H1 (cell line): ENCODE measurements around the gene HS6ST3. TPM values are rescaled to one million over a fixed set of nuclear protein-coding genes. Genes with fewer than 3 reads are reported as not detected.

Source experiments
- CTCF ChIA-PET: fragments of 300-600 bp; sonication (Branson Sonifier 250); formaldehyde crosslinking; loops from one replicate; lab custom pipeline; 2021; ENCODE audit not compliant: partially characterized antibody; lab: Charles Lee
- POLR2A ChIA-PET: fragments of 300-600 bp; sonication (Branson Sonifier 250); formaldehyde crosslinking; loops from one replicate; lab custom pipeline; 2021; ENCODE audit warnings: inconsistent platforms; ENCODE audit not compliant: partially characterized antibody; lab: Charles Lee
- DNase-seq, 2 experiments: peaks; one replicate each; pipeline versions ENCODE4 v3.0.0 to v3.0.0-alpha.2; 2010 to 2022; ENCODE audit warnings: low spot score in 2 of 2, low read depth in 1 of 2, mixed read lengths in 1 of 2
- FAIRE-seq: peaks from 2 replicates; lab custom pipeline; 2011; peaks lifted over from hg19 to GRCh38; lab: Jason Lieb, UNC
- H2AFZ ChIP-seq: 2 replicates; pipeline ENCODE4 v1.8.1; 2012; ENCODE audit warnings: low read length, inconsistent platforms
- H2AK5ac ChIP-seq: 2 replicates; pipeline ENCODE4 v1.6.1; 2013; ENCODE audit warnings: low read depth, low read length
- H2BK120ac ChIP-seq: replicated peaks from 2 replicates; pipeline ENCODE3; 2013; ENCODE audit warnings: low read depth, low read length, inconsistent platforms
- H2BK12ac ChIP-seq: 2 replicates; pipeline ENCODE4 v1.6.1; 2013; ENCODE audit warnings: low read depth, low read length
- H2BK15ac ChIP-seq: 2 replicates; pipeline ENCODE4 v1.6.1; 2013; ENCODE audit warnings: low read length
- H2BK20ac ChIP-seq: 2 replicates; pipeline ENCODE4 v1.6.1; 2013; ENCODE audit warnings: low read length
- H2BK5ac ChIP-seq: 2 replicates; pipeline ENCODE4 v1.6.1; 2013; ENCODE audit warnings: low read depth, low read length
- H3K14ac ChIP-seq: 2 replicates; pipeline ENCODE4 v1.6.1; 2013; ENCODE audit warnings: inconsistent platforms; ENCODE audit not compliant: insufficient read length
- H3K18ac ChIP-seq: 2 replicates; pipeline ENCODE4 v1.6.1; 2013; ENCODE audit warnings: low read length; ENCODE audit errors: extremely low read depth
- H3K23ac ChIP-seq: 2 replicates; pipeline ENCODE4 v1.6.1; 2013; ENCODE audit warnings: inconsistent platforms; ENCODE audit not compliant: insufficient read length
- H3K23me2 ChIP-seq: 2 replicates; pipeline ENCODE4 v1.6.1; 2013; ENCODE audit warnings: low read depth, low read length
- H3K27ac ChIP-seq: 2 replicates; pipeline ENCODE4 v1.6.1; 2011; ENCODE audit warnings: low read depth, low read length, inconsistent platforms
- H3K27me3 ChIP-seq, 4 experiments: replicated peaks in 1 of 4; 1 replicate in 1 of 4; 2 replicates in 3 of 4; pipeline versions ENCODE4 v1.6.1 to v1.8.1; 2011 to 2013; ENCODE audit warnings: low read length in 3 of 4, mild to moderate bottlenecking in 3 of 4, inconsistent platforms in 2 of 4, mixed read lengths in 2 of 4, moderate library complexity in 1 of 4; ENCODE audit not compliant: control insufficient read depth in 3 of 4, insufficient read depth in 3 of 4; ENCODE audit errors: extremely low read depth in 1 of 4
- H3K36me3 ChIP-seq, 4 experiments: 2 replicates each; pipeline versions ENCODE4 v1.6.1 to v1.8.1; 2011 to 2013; ENCODE audit warnings: mild to moderate bottlenecking in 4 of 4, low read length in 3 of 4, moderate library complexity in 2 of 4, control low read depth in 1 of 4, inconsistent platforms in 1 of 4; ENCODE audit not compliant: insufficient read depth in 4 of 4, control insufficient read depth in 2 of 4
- H3K4ac ChIP-seq: replicated peaks from 2 replicates; pipeline ENCODE3; 2013; ENCODE audit warnings: low read length, low read depth, mixed read lengths, inconsistent platforms; ENCODE audit not compliant: insufficient read length
- H3K4me1 ChIP-seq, 4 experiments: replicated peaks in 1 of 4; 1 replicate in 1 of 4; 2 replicates in 3 of 4; pipeline versions ENCODE4 v1.6.1 to v1.8.1; 2011 to 2013; ENCODE audit warnings: low read length in 3 of 4, inconsistent platforms in 2 of 4, mixed read lengths in 1 of 4; ENCODE audit not compliant: insufficient read depth in 4 of 4, control insufficient read depth in 3 of 4
- H3K4me2 ChIP-seq, 2 experiments: 2 replicates each; pipeline versions ENCODE4 v1.6.1 to v1.8.1; 2011 to 2013; ENCODE audit warnings: low read depth in 2 of 2, low read length in 2 of 2, control low read depth in 1 of 2, inconsistent platforms in 1 of 2, mild to moderate bottlenecking in 1 of 2; ENCODE audit not compliant: insufficient read depth in 1 of 2
- H3K4me3 ChIP-seq, 4 experiments: fragments of 200-600, 300-600 bp in 1 of 4; sonication (generic), shearing (Covaris generic), sonication (Bioruptor Twin) in 1 of 4; 2 replicates each; pipeline versions ENCODE4 v1.5.1 to v1.8.1; 2011 to 2016; ENCODE audit warnings: low read length in 4 of 4, low read depth in 3 of 4, control low read depth in 2 of 4, inconsistent platforms in 2 of 4, mild to moderate bottlenecking in 2 of 4, mixed read lengths in 1 of 4, moderate library complexity in 1 of 4; ENCODE audit not compliant: insufficient read depth in 2 of 4; ENCODE audit errors: extremely low read depth in 1 of 4
- H3K56ac ChIP-seq: replicated peaks from 2 replicates; pipeline ENCODE3; 2013; ENCODE audit warnings: low read depth, mild to moderate bottlenecking, mixed read lengths, low read length, inconsistent platforms; ENCODE audit not compliant: insufficient read length
- H3K79me1 ChIP-seq: 2 replicates; pipeline ENCODE4 v1.6.1; 2013; ENCODE audit warnings: low read depth, low read length, control low read depth
- H3K79me2 ChIP-seq, 2 experiments: 2 replicates each; pipeline versions ENCODE4 v1.6.1 to v1.8.1; 2012 to 2013; ENCODE audit warnings: low read length in 2 of 2, mild to moderate bottlenecking in 2 of 2, inconsistent platforms in 1 of 2; ENCODE audit not compliant: insufficient read depth in 2 of 2, control insufficient read depth in 1 of 2
- H3K9ac ChIP-seq, 4 experiments: replicated peaks in 1 of 4; 1 replicate in 1 of 4; 2 replicates in 3 of 4; pipeline versions ENCODE4 v1.6.1 to v1.8.1; 2011 to 2013; ENCODE audit warnings: low read depth in 3 of 4, low read length in 3 of 4, control low read depth in 2 of 4, mild to moderate bottlenecking in 2 of 4, moderate library complexity in 2 of 4, inconsistent platforms in 1 of 4; ENCODE audit errors: extremely low read depth in 1 of 4
- H3K9me3 ChIP-seq, 2 experiments: 2 replicates each; pipeline versions ENCODE4 v1.6.1 to v1.8.1; 2012 to 2013; ENCODE audit warnings: mild to moderate bottlenecking in 2 of 2, moderate library complexity in 2 of 2, control low read depth in 1 of 2, inconsistent platforms in 1 of 2, low read depth in 1 of 2, low read length in 1 of 2, mixed read lengths in 1 of 2; ENCODE audit not compliant: insufficient read depth in 2 of 2
- H4K20me1 ChIP-seq, 2 experiments: replicated peaks in 1 of 2; 2 replicates each; pipeline versions ENCODE3 to v1.8.1; 2011 to 2013; ENCODE audit warnings: inconsistent platforms in 2 of 2, low read length in 2 of 2, mild to moderate bottlenecking in 1 of 2; ENCODE audit not compliant: insufficient read depth in 2 of 2, control insufficient read depth in 1 of 2
- H4K5ac ChIP-seq: 2 replicates; pipeline ENCODE4 v1.6.1; 2013; ENCODE audit warnings: low read length, low read depth, mixed read lengths, inconsistent platforms; ENCODE audit not compliant: insufficient read length
- H4K8ac ChIP-seq: 2 replicates; pipeline ENCODE4 v1.8.0; 2013; ENCODE audit warnings: mild to moderate bottlenecking, moderate library complexity, low read length, inconsistent platforms; ENCODE audit not compliant: insufficient read depth; ENCODE audit errors: extremely low read depth
- H4K91ac ChIP-seq: replicated peaks from 2 replicates; pipeline ENCODE3; 2013; ENCODE audit warnings: low read length, mixed read lengths, inconsistent platforms; ENCODE audit not compliant: insufficient read length
- CBX5 ChIP-seq: fragments of 300-800, 300-1000 bp; sonication (generic); IDR thresholded peaks from 2 replicates; pipeline ENCODE4 v1.7.1; 2016; ENCODE audit warnings: antibody characterized with exemption, low read length, low read depth
- WGBS, 2 experiments: shearing (Covaris generic) in 1 of 2; methylation state at CpG; one replicate each; pipeline versions ENCODE4 v1.1.6 to v1.1.7; 2013 to 2015; ENCODE audit warnings: low lambda C conversion rate in 2 of 2, mixed read lengths in 2 of 2, inconsistent platforms in 1 of 2, low coverage in 1 of 2, missing lambda C conversion rate in 1 of 2; ENCODE audit not compliant: insufficient replicate concordance in 2 of 2, insufficient coverage in 1 of 2, insufficient read length in 1 of 2; ENCODE audit errors: extremely low coverage in 1 of 2, missing lambda C conversion rate in 1 of 2; 5-methylcytosine and 5-hydroxymethylcytosine counted together
- polyA plus RNA-seq, 7 experiments: library from polyadenylated mRNA; depleted of rRNA in 3 of 7; stranded (reverse) in 5 of 7; unstranded in 2 of 7; fragments of >200 nt in 5 of 7; fragments of 200-250 nt in 2 of 7; gene quantifications; 1 replicate in 5 of 7; 2 replicates in 1 of 7; 4 replicates in 1 of 7; pipeline versions ENCODE4 v1.2.1 to v1.2.3, GENCODE V29; 2011 to 2013; ENCODE audit warnings: missing spikeins in 2 of 7, mixed read lengths in 2 of 7
- total RNA-seq: library from RNA; stranded (reverse); fragmentation: NEBNext Ultra II Directional; extraction: Animal tissue kit (Norgen Biotek cat#: 25700); gene quantifications from 2 replicates; pipeline ENCODE4 v1.2.1, GENCODE V29; 2021

The HS6ST3 gene
- total and polyA plus RNA-seq, 2 of the 8 experiments (the other 6 are each of a cell fraction or from before 2014, with no cell fraction given) = 0.45 to 1.2 TPM

DNA sequence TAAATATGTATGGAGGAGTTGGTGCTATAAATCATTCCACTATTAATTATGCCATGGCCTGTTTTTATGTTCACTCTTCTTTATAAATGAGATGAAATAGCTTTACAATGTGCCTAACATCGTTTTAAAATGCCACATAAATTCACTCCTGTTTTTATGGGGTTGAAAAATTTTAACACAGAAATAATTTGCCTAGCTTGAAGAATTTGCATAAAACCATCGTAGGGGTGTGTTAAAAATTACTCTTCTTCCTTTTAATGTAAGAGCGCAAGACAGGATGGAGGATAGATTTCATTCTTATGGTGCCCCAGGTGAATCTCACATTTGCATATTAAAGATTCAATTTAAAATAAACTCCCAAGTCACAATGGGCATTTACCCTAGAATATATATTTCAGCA lies 456.6 kb downstream of the HS6ST3 start:
- ChIA-PET POLR2A (no interaction called here), CTCF (interaction anchor here (0.7 to 1.2 kb wide), 2 partner anchors 13 to 24 kb away, joined by 3 read pairs; no protein-coding TSS in a partner anchor)
- 93% methylated on average over 3 of the region's 3 CpGs; no CpG with 5 or more reads in 1 of the 2 experiments for WGBS, 2 experiments
- no peak overlapping the region for H2BK12ac ChIP-seq
- no peaks in the 10 kb centered on the region for H3K36me3 ChIP-seq
- no peaks in the 10 kb centered on the region for H3K4me1 ChIP-seq
- H2BK20ac ChIP-seq = no peak overlapping the region
- H3K79me2 ChIP-seq = no peaks in the 10 kb centered on the region
- H3K4me2 ChIP-seq = no peak overlapping the region
- no peak overlapping the region for H2BK120ac ChIP-seq
- no peak overlapping the region for H3K18ac ChIP-seq
- no peaks in the 10 kb centered on the region for H3K23me2 ChIP-seq
- no peak for DNase-seq
- H3K56ac ChIP-seq = no peak overlapping the region
- no peak overlapping the region for H2AFZ ChIP-seq
- H4K8ac ChIP-seq = no peak overlapping the region
- no peak overlapping the region for H3K9ac ChIP-seq
- no peak overlapping the region for H4K5ac ChIP-seq
- H3K27ac ChIP-seq = no peak overlapping the region
- H3K4me3 ChIP-seq = no peak overlapping the region
- no peak overlapping the region for H3K23ac ChIP-seq
- H2BK5ac ChIP-seq = no peak overlapping the region
- no peak overlapping the region for H2AK5ac ChIP-seq
- no peaks in the 10 kb centered on the region for H3K9me3 ChIP-seq
- H3K14ac ChIP-seq = no peak overlapping the region
- H3K79me1 ChIP-seq = no peaks in the 10 kb centered on the region
- no peaks in the 10 kb centered on the region for H3K27me3 ChIP-seq
- H2BK15ac ChIP-seq = no peak overlapping the region
- no peak overlapping the region for H3K4ac ChIP-seq
- TF ChIP-seq CBX5 = no peak
- TF ChIP-seq, all 59 proteins: peak for 0
- no peak for FAIRE-seq
- Histone ChIP-seq H4K20me1 (no peaks in the 10 kb centered on the region), H4K91ac (no peak overlapping the region)
